Dendritic cell treated with granulocyte-macrophage colony-stimulating factor and Interleukin-4, amounts not matched to agents 40 ng/mL and 50 ng/mL, for 4 days (primary cell): ENCODE results near the gene CDHR5.
A peak's percentile ranks its signal among the peaks of the same experiment; 100 is the strongest.
"Not testable (repeated sequence)": the region's sequence is repeated elsewhere in the genome, so short reads cannot be mapped to it uniquely, and the experiment has no call there.

Source experiments
- H3K27ac Mint-ChIP-seq: one replicate; pipeline ENCODE4 v1.8.0; 2022; ENCODE audit warnings: mild to moderate bottlenecking, mixed read lengths
- H3K27me3 Mint-ChIP-seq: one replicate; pipeline ENCODE4 v1.8.0; 2022; ENCODE audit warnings: mild to moderate bottlenecking, mixed read lengths
- H3K36me3 Mint-ChIP-seq: one replicate; pipeline ENCODE4 v1.8.0; 2022; ENCODE audit warnings: low read depth, mixed read lengths
- H3K4me1 Mint-ChIP-seq: one replicate; pipeline ENCODE4 v1.8.0; 2022; ENCODE audit warnings: low read depth, mixed read lengths
- H3K4me3 Mint-ChIP-seq: one replicate; pipeline ENCODE4 v1.8.0; 2022; ENCODE audit warnings: mild to moderate bottlenecking, moderate library complexity, mixed read lengths
- H3K9me3 Mint-ChIP-seq: one replicate; pipeline ENCODE4 v1.8.0; 2022; ENCODE audit warnings: mixed read lengths
- intact Hi-C: fragments of 100-400 bp; cut with micrococcal nuclease; formaldehyde crosslinking; loops from one replicate; pipeline ENCODE4 v1.15.0; 2022

Gene CDHR5

GRCh38 chr11:654444-654843 is 29.7 kb upstream of the CDHR5 start:
- intact Hi-C loops, H3K9me3 Mint-ChIP-seq, H3K27ac Mint-ChIP-seq, H3K27me3 Mint-ChIP-seq, H3K4me3 Mint-ChIP-seq: not testable (repeated sequence)
- H3K4me1 Mint-ChIP-seq, result peaks cover 13% of the 10 kb centered on the region
- H3K36me3 Mint-ChIP-seq, result peaks cover 82% of the 10 kb centered on the region

- peaks cover 13% of the 10 kb centered on the region for H3K4me1 Mint-ChIP-seq
- H3K36me3 Mint-ChIP-seq, result peaks cover 82% of the 10 kb centered on the region
- intact Hi-C loops, result no loop called here
- H3K27me3 Mint-ChIP-seq, result no peaks in the 10 kb centered on the region
- H3K4me3 Mint-ChIP-seq, result no peak overlapping the region
- no peaks in the 10 kb centered on the region for H3K9me3 Mint-ChIP-seq
- H3K27ac Mint-ChIP-seq, result peak overlapping the region; percentile 69
These were observed 29.1 kb upstream of the CDHR5 start for GRCh38 chr11:653837-654236.

GRCh38 chr11:653136-653535 is 28.4 kb upstream of the CDHR5 start:
- Mint-ChIP-seq H3K27ac (peak overlapping the region; percentile 69), H3K36me3 (peaks cover 82% of the 10 kb centered on the region)
- intact Hi-C loops, result not testable (repeated sequence)

GRCh38 chr11:650482-650881 is 25.7 kb upstream of the CDHR5 start:
- H3K4me1 Mint-ChIP-seq, result peaks cover 13% of the 10 kb centered on the region
- H3K36me3 Mint-ChIP-seq, result peaks cover 80% of the 10 kb centered on the region
- H3K27ac Mint-ChIP-seq, result no peak overlapping the region
- H3K4me3 Mint-ChIP-seq, result no peak overlapping the region
- H3K9me3 Mint-ChIP-seq, result no peaks in the 10 kb centered on the region
- intact Hi-C loops, result no loop called here
- H3K27me3 Mint-ChIP-seq, result no peaks in the 10 kb centered on the region

More at GRCh38 chr11:653136-653535, 28.4 kb upstream of the CDHR5 start:
- not testable (repeated sequence) for H3K9me3 Mint-ChIP-seq, H3K27me3 Mint-ChIP-seq, H3K4me3 Mint-ChIP-seq
- H3K4me1 Mint-ChIP-seq, result peaks cover 13% of the 10 kb centered on the region

- intact Hi-C loops, H3K4me1 Mint-ChIP-seq, H3K27ac Mint-ChIP-seq, H3K9me3 Mint-ChIP-seq, H3K4me3 Mint-ChIP-seq, H3K27me3 Mint-ChIP-seq: not testable (repeated sequence)
- H3K36me3 Mint-ChIP-seq, result peaks cover 91% of the 10 kb centered on the region
These were observed 23.0 kb upstream of the CDHR5 start for GRCh38 chr11:647672-648158.

GRCh38 chr11:646214-646613 is 21.5 kb upstream of the CDHR5 start:
- H3K36me3 Mint-ChIP-seq, result peaks cover 93% of the 10 kb centered on the region
- H3K27me3 Mint-ChIP-seq, result peaks cover 6% of the 10 kb centered on the region
- no peak overlapping the region for H3K4me3 Mint-ChIP-seq
- H3K27ac Mint-ChIP-seq, result no peak overlapping the region
- peaks cover 2% of the 10 kb centered on the region for H3K4me1 Mint-ChIP-seq
- intact Hi-C loops, result no loop called here
- no peaks in the 10 kb centered on the region for H3K9me3 Mint-ChIP-seq

- H3K4me3 Mint-ChIP-seq, result no peak overlapping the region
- intact Hi-C loops, result no loop called here
- peaks cover 10% of the 10 kb centered on the region for H3K27me3 Mint-ChIP-seq
- peaks cover 86% of the 10 kb centered on the region for H3K36me3 Mint-ChIP-seq
- no peak overlapping the region for H3K27ac Mint-ChIP-seq
- H3K4me1 Mint-ChIP-seq, result peaks cover 8% of the 10 kb centered on the region
- no peaks in the 10 kb centered on the region for H3K9me3 Mint-ChIP-seq
These were observed 20.8 kb upstream of the CDHR5 start for GRCh38 chr11:645536-645935.

- Mint-ChIP-seq H3K9me3 (no peaks in the 10 kb centered on the region), H3K4me1 (peaks cover 13% of the 10 kb centered on the region), H3K4me3 (no peak overlapping the region), H3K36me3 (peaks cover 72% of the 10 kb centered on the region), H3K27ac (no peak overlapping the region), H3K27me3 (peaks cover 21% of the 10 kb centered on the region)
- intact Hi-C loops, result no loop called here
These were observed 19.3 kb upstream of the CDHR5 start for GRCh38 chr11:643849-644738.

GRCh38 chr11:643366-643765 is 18.6 kb upstream of the CDHR5 start:
- H3K9me3 Mint-ChIP-seq, result no peaks in the 10 kb centered on the region
- peaks cover 71% of the 10 kb centered on the region for H3K36me3 Mint-ChIP-seq
- intact Hi-C loops, result no loop called here
- H3K4me3 Mint-ChIP-seq, result no peak overlapping the region
- H3K27ac Mint-ChIP-seq, result no peak overlapping the region
- peaks cover 13% of the 10 kb centered on the region for H3K4me1 Mint-ChIP-seq
- peaks cover 29% of the 10 kb centered on the region for H3K27me3 Mint-ChIP-seq

- no peak overlapping the region for H3K4me3 Mint-ChIP-seq
- no peaks in the 10 kb centered on the region for H3K9me3 Mint-ChIP-seq
- H3K36me3 Mint-ChIP-seq, result peaks cover 63% of the 10 kb centered on the region
- no peak overlapping the region for H3K27ac Mint-ChIP-seq
- H3K4me1 Mint-ChIP-seq, result peaks cover 21% of the 10 kb centered on the region
- H3K27me3 Mint-ChIP-seq, result peaks cover 40% of the 10 kb centered on the region
- intact Hi-C loops, result no loop called here
These were observed 17.1 kb upstream of the CDHR5 start for GRCh38 chr11:641806-642370.

GRCh38 chr11:640021-640706 is 15.4 kb upstream of the CDHR5 start:
- H3K9me3 Mint-ChIP-seq, result no peaks in the 10 kb centered on the region
- peak overlapping the region; percentile 71 for H3K27ac Mint-ChIP-seq
- H3K4me1 Mint-ChIP-seq, result peaks cover 26% of the 10 kb centered on the region
- H3K4me3 Mint-ChIP-seq, result peak overlapping the region; percentile 64
- peaks cover 55% of the 10 kb centered on the region for H3K27me3 Mint-ChIP-seq
- intact Hi-C loops, result no loop called here
- peaks cover 61% of the 10 kb centered on the region for H3K36me3 Mint-ChIP-seq

GRCh38 chr11:639332-639955 is 14.7 kb upstream of the CDHR5 start:
- Mint-ChIP-seq H3K4me1 (peaks cover 26% of the 10 kb centered on the region), H3K36me3 (peaks cover 54% of the 10 kb centered on the region), H3K27ac (no peak overlapping the region), H3K9me3 (no peaks in the 10 kb centered on the region), H3K4me3 (no peak overlapping the region), H3K27me3 (peaks cover 55% of the 10 kb centered on the region)
- intact Hi-C loops, result no loop called here

- Mint-ChIP-seq H3K9me3 (no peaks in the 10 kb centered on the region), H3K4me3 (no peak overlapping the region), H3K4me1 (peaks cover 26% of the 10 kb centered on the region), H3K36me3 (peaks cover 48% of the 10 kb centered on the region), H3K27ac (no peak overlapping the region), H3K27me3 (peaks cover 55% of the 10 kb centered on the region)
- intact Hi-C loops, result no loop called here
These were observed 14.0 kb upstream of the CDHR5 start for GRCh38 chr11:638631-639331.
